ENCODE data around the gene DKK3.

DKK3 gene

DNA sequence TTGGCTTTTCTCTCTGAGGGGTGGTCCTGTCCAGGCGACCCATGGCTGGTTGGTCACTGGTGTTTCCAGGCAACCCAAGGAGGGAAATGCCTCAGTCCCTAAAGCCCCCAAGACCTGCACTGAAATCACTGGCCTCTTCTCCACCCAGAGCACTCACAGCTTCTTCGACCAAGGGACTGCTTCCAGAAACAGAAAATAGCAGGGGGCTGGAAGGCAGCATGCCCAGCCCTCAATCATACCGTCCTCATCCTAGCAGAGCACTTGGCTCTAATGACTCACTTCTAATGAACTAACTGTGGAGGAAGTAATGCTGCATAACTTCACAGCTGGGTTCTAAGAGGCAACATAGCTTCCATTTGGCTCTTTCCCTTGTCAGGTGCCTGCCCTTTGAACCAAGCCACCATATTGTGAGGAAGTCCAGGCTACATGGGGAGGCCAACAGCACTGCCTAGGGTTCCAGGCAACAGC is 27.6 kb downstream of the DKK3 start:
- DNase-seq: no peak

DNA sequence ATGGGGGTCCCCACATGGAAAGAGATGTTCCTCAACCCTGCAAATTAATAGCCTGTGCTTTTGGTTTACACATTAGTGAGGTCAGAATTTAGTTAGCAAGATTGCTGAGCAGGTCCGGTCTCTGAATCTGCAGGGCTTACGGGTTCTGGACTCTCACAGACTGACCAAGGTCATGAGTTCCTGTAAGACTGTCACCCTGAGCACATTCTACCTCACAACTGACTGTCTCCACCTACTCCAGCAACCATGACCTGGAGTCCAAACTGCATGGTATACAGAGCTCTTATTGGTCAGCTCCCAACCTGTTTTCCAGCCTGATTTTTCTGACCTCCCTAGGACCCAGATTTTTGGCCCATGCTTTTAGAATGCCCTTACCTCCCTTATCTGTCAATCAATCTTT is 28.2 kb downstream of the DKK3 start:
- no peak for DNase-seq

DNA sequence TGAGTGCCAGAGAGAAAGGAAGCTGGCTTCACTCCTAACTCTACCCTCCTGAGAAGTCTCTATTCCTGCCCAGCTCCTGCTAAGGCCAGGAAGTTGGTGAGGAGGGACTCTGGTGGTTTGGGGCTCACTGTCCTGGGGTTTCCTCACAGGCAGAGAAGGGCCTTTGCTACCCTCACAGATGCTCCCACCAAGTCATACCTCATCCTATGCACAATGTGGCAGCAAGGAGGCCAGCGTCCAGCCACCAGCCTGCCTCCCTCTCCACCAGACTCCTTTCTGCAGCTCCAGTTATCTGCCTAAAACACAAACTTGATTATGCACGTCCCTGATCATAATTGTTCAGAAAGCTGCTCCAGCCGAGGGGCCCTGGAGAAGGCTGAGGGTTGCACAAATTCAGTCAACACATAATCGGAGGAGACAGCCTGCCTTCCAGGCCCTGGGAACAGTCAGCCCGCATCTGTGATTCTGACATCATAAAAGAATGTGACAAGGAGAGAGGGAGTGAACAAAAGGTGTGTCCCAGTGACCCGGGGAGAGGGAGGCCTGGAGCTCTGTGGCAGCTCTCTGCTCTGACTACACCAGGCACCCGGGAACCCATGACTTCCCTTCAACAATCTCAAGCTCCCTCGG is 28.8 kb downstream of the DKK3 start:
- DNase-seq: no peak

DNA sequence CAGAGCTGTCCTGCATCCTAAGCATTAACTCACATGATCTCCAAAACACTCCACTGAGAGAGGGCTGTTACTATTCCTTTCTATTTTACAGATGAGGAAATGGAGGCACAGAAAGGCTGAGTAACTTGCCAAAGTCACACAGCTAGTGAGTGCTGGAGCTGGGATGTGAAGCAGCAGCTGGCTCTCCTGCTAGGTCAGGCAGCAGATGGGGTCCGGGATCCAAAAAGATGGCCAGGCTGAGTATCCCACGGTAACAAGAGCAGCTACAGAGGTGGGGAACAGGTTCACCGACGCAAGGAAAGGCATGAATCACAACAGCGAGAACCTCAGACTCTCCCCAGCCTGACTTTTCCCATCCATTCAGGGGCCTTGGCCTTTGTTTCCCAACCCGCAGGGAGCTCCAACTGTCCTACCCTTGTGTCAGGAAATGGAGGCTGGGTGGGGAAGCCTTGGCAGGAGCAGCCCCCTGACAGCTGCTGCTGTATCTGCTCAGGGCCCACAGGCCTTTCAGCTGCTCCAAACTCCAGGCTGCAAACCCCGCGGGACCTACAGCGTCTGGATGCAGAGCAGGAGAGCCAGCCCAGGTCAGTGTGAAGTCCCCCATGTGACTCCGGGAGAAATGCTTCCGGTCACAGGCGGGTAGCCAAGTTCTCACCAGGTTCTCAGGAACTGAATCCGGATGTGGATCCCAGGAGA is 29.5 kb downstream of the DKK3 start:
- DNase-seq: no peak

DNA sequence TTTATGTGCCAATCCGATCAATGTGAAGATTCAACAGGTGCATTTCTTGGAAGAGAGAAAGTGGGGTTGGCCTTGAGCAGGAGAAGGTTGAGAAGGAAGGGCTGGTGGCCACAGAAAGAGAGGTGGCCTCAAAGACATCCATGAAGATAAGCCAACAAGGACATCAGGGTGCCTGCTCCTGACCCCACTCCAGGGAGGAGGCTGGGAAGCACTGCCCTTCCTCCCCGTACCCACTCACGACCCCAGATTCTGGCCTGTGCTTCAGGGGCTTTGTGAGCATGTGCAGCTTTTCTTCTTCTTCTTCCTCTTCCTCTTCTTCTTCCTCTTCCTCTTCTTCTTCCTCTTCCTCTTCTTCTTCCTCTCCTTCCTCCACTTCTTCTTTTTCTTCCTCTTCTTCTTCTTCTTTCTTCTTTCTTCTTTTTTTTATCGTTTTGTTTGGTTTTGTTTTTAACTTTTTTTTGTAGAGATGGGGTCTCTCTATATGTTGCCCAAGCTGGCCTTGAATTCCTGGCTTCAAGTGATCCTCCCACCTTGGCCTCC is 30.3 kb downstream of the DKK3 start:
- no peak for DNase-seq

DNA sequence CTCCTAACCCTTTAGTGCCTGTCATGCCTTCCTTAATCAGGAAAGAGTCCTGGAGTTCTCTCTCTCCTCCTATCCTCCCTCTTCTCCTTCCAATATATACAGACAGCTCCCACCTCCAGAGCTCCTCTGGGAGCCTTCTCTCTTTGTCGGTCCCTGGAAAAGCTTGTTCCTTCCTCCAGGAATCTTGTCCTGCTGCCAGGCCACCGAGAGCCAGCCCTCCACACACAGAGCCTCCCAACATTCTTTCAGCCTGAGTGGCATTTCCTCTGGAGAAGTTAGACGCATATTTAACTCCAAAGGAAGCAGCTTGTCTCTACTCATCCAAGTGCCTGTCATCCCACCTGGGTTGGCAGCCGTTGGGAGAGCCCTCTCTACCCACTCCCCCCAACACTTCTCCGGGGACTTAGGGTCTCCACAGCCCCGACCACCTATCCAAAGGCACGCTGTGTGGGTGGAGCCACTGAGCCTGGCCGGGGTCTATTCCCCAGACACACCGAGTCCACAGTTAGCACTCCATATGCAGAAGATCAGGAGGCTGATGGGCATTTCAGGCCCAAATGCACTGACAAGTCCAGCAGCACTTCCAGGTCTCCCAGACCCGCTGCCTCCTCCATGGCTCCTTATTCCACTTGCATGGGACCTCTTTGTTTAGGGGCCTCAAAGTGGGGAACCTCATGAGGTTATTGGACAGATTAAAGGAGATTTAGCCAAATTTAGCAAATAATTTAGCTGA is 31.1 kb downstream of the DKK3 start:
- DNase-seq: no peak

DNA sequence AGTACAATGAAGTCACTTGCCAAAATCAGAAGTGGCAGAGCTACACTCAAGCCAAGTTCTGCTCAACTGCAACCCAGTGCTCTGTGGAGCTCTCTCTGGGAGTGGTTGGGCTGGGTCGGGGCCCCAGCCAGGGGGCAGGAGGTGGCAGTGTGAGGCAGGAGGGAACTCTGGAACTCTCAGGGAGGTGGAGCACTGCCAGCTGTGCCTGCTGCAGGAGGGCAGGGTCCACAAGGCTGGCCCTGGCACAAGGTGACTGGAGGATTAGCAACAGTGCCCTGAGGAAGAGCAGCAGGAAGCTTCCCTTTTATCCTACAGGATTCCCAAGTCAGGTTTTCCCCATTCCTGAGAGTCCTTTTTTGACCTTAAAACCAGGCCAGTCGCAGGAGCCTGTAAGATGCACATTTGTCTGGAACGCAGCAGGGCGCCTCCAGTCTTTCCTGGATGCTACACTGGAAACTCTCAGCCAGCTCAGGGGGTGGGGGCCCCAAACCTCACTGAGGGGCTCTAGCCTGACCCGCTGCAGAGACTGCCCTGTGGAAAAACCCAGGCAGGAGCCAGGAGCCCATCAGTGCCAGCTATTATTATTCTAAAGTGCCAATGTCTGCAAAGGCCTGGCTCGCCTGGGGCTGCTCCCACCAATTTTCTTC is 31.8 kb downstream of the DKK3 start:
- DNase-seq: no peak

DNA sequence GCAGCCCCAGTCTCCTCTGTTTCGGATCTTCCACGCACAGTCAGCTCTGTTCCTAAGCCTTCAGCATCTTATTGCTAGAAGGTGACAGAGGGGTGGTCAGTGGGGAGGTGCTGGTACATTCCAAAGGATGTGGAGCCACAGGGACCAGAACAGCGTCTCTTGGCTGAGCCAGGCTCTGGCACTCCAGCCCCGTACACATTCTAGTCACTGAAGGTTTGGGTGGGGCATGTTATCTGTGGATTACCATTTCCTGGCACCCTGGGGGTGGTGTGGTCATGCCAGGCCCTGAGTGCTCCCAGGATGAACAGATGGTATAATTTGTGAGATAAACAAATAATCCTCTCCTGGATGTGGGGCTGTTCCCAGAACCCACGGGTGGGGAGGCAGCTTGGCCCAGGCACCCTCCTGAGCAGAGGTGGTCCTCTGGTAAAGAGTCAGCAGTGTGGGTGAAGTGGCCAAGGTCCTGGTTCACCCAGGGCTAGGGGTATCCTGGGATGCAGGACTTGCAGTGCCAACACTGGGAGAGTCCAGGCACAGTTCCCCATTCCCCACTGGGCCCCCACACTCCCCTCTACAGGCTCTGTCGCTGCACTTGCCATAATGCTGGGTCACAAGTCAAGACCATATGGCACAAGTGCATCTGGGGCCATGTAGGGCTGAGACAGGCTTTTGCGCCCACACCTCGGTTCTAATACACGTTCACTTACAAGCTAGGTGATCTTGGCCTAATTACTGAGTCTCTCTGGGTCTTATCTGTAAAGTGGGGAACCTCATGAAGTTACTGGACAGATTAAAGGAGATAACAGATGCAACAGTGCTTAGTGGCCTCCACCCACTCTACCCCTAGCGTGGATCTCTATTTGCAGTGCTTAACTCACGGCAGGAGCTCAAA is 33.0 kb downstream of the DKK3 start:
- no peak for DNase-seq

DNA sequence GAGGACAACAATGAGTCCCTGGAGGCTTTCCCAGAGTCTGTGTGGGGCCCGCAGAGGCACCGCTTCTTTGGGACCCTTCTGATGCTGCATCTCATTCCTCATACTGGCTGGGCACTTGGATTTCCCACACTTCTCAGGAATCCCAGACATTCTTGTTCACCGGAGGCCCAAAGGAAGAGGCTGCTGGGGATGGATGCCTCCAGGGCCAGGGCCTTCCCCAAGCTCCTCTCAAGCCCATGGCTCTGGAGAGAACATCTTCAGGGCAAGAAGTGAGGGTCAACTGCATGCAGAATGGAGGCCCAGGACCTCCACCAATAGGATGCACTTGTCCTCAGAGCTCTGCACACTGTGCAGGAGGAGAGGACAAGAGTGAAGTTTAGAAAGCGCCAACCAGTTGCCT is 34.6 kb downstream of the DKK3 start:
- no peak for DNase-seq

DNA sequence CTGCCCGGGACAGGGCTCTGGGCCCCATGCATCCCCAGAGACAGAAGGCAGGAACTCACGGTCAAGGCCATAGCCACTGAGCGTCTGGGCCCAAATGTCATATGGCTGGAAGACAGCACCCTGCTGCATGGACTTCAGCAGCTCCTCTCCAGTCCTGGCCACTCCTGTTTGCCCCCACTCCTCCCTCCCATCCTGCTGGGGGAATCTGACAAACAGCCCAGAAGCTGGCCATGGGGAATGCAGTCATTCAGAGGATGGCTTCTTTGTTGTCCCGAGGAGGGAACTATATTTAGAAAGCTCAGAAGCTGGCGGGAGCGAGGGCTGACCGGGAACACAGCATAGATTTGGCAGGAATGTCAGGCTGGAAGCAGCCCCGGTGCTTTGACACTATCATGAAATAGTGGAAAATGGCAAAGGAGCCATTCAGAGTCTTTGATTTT is 35.0 kb downstream of the DKK3 start:
- DNase-seq: no peak

DNA sequence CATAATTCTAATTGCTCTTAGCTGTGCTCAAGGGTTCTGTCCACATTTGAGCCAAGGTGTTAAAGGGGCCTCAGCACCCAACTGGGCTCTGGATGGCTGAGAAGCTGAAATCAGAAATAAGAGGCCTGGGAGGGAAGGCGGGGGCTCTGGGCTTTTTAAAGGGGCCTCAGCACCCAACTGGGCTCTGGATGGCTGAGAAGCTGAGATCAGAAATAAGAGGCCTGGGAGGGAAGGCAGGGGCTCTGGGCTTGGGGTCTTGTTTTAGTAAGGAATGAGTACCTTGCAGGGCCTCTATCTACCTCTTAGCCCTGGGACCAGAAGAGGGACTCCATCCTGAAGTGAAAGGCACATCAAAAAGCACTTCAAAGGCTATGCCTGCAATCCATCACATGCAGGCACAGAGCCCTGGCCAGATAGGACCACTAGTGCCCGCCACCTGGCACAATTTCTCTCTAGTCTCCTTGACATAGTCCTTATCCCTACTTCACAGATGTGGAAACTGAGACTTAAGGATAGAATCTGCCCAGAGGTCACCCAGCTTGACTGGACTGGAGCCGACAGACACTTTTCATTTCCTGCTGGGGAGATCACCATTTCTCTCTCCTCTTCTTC is 35.6 kb downstream of the DKK3 start:
- no peak for DNase-seq

DNA sequence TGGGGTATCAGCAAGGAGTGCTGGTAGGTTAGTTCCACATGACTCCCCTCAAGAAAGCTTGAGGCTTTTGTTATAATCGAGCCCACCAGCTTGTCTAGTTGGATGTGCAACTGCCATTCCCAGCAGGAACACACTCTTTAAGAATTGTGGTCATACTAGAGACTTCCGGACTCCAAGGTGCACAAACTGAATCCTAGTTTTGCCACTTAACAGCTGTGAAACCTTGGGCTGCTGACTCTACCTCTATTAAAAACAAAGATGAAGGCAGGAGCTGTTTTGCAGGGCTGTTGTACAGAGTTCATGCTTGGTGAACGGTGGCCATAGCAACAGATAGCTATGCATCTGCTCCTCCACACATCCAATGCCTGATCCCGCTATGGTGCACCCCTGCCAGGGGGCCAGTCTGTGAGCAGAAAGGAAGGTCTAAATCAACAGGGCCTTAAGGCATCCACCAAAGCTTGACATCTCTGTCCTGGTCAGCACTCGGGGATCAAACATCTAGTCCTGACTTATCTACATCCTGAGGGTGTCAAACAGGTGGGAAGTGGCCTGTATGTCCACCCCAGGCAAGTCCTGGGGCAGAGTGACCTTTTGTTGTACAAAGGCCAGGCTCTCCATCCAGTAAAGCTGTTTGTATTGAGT is 36.4 kb downstream of the DKK3 start:
- DNase-seq: no peak

DNA sequence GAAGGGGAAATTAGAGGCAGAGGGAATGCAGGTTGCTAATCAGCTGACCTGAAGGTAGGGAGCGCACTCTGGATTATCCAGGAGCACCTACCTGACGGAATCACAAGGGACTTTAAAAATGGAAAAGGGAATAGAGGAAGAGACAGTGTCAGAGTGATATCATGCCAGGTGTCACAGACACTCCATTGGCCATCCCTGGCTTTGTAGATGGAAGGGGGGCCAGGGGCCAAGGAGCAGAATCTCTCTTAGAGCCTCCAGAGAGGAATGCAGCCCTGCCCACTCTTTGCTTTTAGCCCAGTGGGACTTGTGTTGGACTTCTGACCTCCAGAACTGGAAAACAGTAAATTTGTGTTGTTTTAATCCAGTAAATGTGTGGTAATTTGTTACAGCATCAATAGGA is 37.9 kb downstream of the DKK3 start:
- no peak for DNase-seq

DNA sequence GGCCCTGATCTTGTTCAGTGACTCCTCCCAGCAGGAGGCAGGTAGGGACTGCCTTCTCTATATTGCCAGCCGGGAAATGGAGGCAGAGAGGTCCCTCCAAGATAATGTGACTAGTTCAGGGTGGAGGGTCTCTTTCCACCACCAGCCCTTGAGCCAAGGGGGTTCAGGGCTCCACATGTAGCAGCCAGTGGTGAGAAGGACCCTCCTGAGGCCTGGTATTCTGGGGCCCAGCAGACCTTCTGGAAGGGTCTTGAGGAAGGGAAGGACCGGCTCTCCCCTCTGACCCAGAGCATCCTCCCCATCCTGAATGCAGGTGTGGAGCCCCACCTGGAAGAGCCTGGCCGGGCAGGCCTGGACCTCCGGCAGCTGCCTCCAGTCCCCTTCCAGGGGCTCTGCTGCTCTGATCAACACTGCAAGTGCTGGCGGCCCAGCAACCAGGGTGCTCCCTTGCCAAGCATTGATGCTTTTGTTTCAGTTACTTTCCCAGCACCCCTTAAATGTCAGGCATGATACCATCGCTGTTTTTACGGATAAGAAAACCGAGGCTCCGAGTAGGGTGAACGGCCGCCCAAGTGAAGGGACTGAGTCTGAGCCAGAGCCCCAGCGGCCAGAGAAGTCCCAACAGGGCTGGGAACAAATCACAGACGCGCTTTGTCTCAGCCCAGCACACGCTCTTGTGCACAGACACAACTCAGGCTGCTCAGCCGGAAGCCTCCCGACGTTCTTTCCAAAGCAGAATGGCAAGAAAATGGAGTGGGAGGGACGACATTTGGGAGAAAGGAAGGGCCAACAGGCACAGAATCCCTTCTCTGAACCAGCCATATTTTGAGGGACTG is 38.8 kb downstream of the DKK3 start:
- no peak for DNase-seq

DNA sequence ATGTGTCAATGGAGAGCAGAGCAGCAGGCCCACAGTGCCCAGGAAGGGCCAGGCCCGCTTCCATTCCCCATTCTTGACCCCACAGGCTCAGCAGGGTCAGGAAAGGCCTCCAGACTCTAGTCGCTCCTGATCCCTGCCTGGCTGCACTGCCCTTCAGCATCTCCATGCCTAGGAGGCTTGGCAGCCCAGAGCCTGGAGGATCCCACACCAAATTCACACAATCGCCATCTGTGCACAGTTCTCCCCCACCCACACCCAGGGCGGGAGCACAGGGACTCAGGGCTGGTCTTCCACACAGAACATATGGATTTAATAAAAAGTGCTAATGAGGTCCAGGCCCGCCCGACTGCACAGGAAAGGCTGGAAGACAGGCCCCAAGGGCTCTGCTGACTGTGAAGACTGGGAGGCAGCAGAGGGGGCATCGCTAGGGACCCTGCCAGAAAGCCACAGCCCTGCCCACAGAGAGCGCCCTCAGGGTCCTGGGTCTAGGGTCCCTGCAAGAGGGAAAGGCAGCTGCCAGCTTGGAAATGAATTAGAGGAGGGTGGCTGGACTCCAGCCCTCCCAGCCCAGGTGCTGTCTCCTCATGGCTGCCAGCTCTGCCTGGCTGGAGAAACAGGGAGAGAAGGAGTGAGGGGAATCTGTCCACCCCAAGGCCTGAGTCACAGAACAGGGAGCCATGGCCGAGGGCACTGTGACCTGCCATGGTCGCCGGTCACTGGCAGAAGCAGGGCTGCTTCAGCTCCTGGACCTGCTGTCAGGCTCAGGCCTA is 39.7 kb downstream of the DKK3 start:
- DNase-seq: no peak

DNA sequence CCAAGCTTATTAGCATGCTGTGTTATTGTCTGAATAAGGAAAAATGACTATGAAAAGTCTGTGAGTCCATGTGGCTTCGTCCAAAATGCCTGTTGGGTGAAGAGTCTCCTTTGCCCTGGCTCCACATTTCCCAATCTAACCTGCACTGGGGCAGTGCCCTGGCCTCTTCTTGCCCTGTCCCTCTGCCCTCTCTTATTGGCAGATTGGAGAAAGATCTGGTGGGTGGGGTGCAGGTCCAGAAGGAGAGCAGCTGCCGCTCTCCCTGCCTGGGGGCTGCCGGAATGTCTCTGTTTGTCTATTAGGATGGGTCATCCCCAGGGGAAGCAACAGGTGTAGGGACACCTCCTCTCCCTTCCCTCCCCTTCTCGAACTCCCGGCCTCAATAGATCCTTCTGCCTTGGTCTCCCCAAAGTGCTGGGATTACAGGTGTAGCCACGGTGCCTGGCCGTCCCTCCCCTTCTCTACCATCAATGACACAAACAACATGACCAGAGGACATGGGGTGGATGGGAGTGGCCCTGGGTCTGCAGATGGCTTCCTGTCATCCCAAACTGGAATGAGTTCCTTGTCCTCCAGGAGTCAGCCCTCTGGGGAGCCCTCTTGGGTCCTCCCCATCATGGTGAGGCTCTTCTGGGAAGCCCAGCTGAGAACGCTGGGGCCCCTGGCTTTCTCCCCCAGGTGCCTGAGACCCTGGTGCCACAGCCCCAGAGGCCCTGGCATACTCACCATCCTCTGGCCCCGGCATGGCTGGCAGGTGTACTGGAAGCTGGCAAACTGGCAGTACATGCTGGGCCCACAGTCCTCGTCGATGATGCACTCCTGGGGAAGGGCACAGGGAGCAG is 40.5 kb downstream of the DKK3 start:
- DNase-seq: no peak

DNA sequence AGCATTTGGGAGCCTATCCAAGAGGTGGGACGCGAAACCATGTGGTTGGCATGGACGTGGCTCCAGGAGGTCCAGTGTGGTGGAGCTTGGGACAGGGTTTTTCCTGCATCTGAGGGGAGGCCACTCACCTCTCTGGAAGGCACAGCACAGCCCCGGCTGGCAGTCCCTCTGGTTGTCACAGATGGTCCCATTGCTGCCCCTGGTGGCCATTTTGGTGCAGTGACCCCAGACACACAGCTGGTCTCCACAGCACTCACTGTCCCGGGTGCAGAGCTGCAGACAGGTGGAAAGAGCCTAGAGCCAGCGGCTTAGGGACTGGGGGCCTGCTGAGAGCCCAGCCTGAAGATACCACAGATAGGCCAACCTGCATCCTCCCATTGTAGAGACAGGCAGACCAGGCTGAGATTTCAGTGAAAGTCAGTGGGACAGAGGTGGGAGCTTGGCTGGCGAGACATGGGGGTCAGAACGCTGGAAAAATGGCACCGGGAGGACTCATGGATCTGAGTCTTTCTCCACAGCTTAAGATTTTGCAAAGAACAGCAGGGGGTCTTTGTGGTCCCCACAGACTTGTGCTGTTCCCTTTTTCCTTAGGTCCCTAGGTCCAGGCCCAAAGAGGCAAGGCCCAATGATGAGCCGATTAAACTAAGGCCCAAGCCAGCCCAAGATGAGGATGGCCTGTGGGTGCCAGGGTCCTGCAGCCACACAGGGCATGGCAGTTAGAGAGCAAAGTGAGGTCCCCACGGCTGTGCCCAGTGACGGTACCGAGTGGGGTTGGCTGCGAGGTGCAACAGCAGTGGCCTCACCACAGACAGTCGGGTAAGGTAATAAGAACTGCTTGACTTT is 41.4 kb downstream of the DKK3 start:
- peak; percentile 63 for DNase-seq

DNA sequence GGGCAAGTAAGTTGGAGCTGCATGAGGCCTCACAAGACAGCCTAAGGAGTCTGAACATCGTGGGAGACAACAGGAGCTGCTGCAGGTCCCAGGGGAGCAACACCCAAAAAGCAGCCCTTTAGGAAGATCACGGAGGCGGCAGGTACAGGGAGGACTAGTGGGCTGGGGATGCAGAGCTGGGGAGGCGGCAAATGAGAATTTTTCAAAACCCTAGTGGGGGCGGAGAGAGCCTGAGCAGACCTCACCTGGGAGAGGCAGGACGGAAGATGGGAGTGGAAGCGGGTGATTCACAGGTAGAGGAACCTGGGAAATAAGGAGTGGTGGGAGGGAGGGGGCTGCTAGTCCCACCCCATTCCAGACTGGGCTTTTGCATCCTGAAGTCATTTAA is 42.1 kb downstream of the DKK3 start:
- no peak for DNase-seq
